SK-N-SH (cell line): ENCODE data around the gene PLB1. TPM values are rescaled to one million over a fixed set of nuclear protein-coding genes. Genes with fewer than 3 reads are reported as not detected.

ENCODE experiments used
- CTCF ChIA-PET: fragments of 300-600, 350-600 bp; formaldehyde crosslinking; extraction: SDS; loops from one replicate; lab custom pipeline; 2021; lab: Yijun Ruan, JAX
- POLR2A ChIA-PET: fragments of 350-600 bp; sonication (Branson Sonifier 250); formaldehyde crosslinking; extraction: SDS; loops from one replicate; lab custom pipeline; 2020; ENCODE audit warnings: antibody characterized with exemption, inconsistent platforms; lab: Yijun Ruan, JAX
- DNase-seq: peaks from one replicate; pipeline ENCODE4 v3.0.0; 2012
- H2AFZ ChIP-seq: fragments of 200-600 bp; sonication (generic); 2 replicates; pipeline ENCODE4 v1.8.1; 2016; ENCODE audit warnings: antibody characterized with exemption, mild to moderate bottlenecking, low read depth
- H3F3A ChIP-seq: fragments of 200-600 bp; sonication (generic); replicated peaks from 2 replicates; pipeline ENCODE3; 2016; ENCODE audit warnings: antibody characterized with exemption, mild to moderate bottlenecking; ENCODE audit not compliant: insufficient read depth
- H3K27ac ChIP-seq, 2 experiments: fragments of 200-500 bp in 1 of 2; fragments of 200-600 bp in 1 of 2; sonication (Bioruptor generic) in 1 of 2; sonication (generic), shearing (Covaris generic) in 1 of 2; 2 replicates each; pipeline versions ENCODE4 v1.5.1 to v1.6.1; 2014 to 2016; ENCODE audit warnings: low read depth in 2 of 2, inconsistent platforms in 1 of 2, low read length in 1 of 2, mild to moderate bottlenecking in 1 of 2, mixed read lengths in 1 of 2
- H3K27me3 ChIP-seq: fragments of 200-600 bp; sonication (generic), shearing (Covaris generic); 2 replicates; pipeline ENCODE4 v1.6.1; 2016; ENCODE audit warnings: mixed run types; ENCODE audit not compliant: insufficient read depth
- H3K36me3 ChIP-seq, 2 experiments: fragments of 200-500 bp in 1 of 2; fragments of 200-600 bp in 1 of 2; sonication (Bioruptor generic) in 1 of 2; sonication (generic) in 1 of 2; replicated peaks in 1 of 2; 2 replicates each; pipeline versions ENCODE3 to v1.5.1; 2014 to 2016; ENCODE audit warnings: low read length in 1 of 2, mild to moderate bottlenecking in 1 of 2; ENCODE audit not compliant: insufficient read depth in 2 of 2, control insufficient read depth in 1 of 2
- H3K4me1 ChIP-seq, 2 experiments: fragments of 200-500 bp in 1 of 2; fragments of 200-600 bp in 1 of 2; sonication (Bioruptor generic) in 1 of 2; sonication (generic), shearing (Covaris generic) in 1 of 2; 2 replicates each; pipeline versions ENCODE4 v1.5.1 to v1.6.1; 2014 to 2016; ENCODE audit warnings: low read depth in 1 of 2, low read length in 1 of 2, mixed run types in 1 of 2; ENCODE audit not compliant: insufficient read depth in 2 of 2, control insufficient read depth in 1 of 2
- H3K4me2 ChIP-seq: fragments of 200-600 bp; sonication (generic), shearing (Covaris generic); 2 replicates; pipeline ENCODE4 v1.6.1; 2017; ENCODE audit warnings: mixed run types
- H3K4me3 ChIP-seq, 2 experiments: fragments of 200-500 bp in 1 of 2; fragments of 200-600 bp in 1 of 2; sonication (Bioruptor generic) in 1 of 2; sonication (generic), shearing (Covaris generic) in 1 of 2; 2 replicates each; pipeline versions ENCODE4 v1.5.1 to v1.8.1; 2014 to 2016; ENCODE audit warnings: low read depth in 2 of 2, inconsistent platforms in 1 of 2, low read length in 1 of 2, mild to moderate bottlenecking in 1 of 2, mixed read lengths in 1 of 2, moderate library complexity in 1 of 2
- H3K79me2 ChIP-seq: fragments of 200-600 bp; sonication (generic); 2 replicates; pipeline ENCODE4 v1.8.1; 2017; ENCODE audit warnings: mild to moderate bottlenecking; ENCODE audit not compliant: insufficient read depth
- H3K9ac ChIP-seq: fragments of 200-600 bp; sonication (generic); 2 replicates; pipeline ENCODE4 v1.6.1; 2017; ENCODE audit warnings: mixed run types
- H3K9me2 ChIP-seq: fragments of 200-600 bp; sonication (generic); 2 replicates; pipeline ENCODE4 v1.6.1; 2017; ENCODE audit warnings: mixed run types
- H3K9me3 ChIP-seq: fragments of 200-600 bp; sonication (generic); 2 replicates; pipeline ENCODE4 v1.6.1; 2017; ENCODE audit warnings: mixed run types, mild to moderate bottlenecking, moderate library complexity
- H4K20me1 ChIP-seq: fragments of 200-600 bp; sonication (generic); 2 replicates; pipeline ENCODE4 v1.6.1; 2017; ENCODE audit warnings: mild to moderate bottlenecking, mixed run types; ENCODE audit not compliant: insufficient read depth
- CTCF ChIP-seq: fragments of 200-600 bp; sonication (generic); IDR thresholded peaks from 2 replicates; pipeline ENCODE4 v1.6.1; 2017; ENCODE audit warnings: antibody characterized with exemption, mild to moderate bottlenecking, moderate library complexity
- ELF1 ChIP-seq: IDR thresholded peaks from 2 replicates; pipeline ENCODE4 v1.4.0; 2012
- EP300 ChIP-seq, 2 experiments: IDR thresholded peaks; 2 replicates each; pipeline versions ENCODE4 v1.4.0 to v1.6.1; 2012; ENCODE audit warnings: borderline replicate concordance in 1 of 2, low read depth in 1 of 2, low read length in 1 of 2
- FOXM1 ChIP-seq: IDR thresholded peaks from 2 replicates; pipeline ENCODE4 v1.4.0; 2012; ENCODE audit warnings: low read depth, mild to moderate bottlenecking
- IRF3 ChIP-seq: fragments of 150-350 bp; IDR thresholded peaks from 2 replicates; pipeline ENCODE4 v1.6.1; 2016; ENCODE audit warnings: mild to moderate bottlenecking, low read depth, low read length
- MAX ChIP-seq: IDR thresholded peaks from 2 replicates; pipeline ENCODE4 v1.4.0; 2012; ENCODE audit warnings: low read depth
- MEF2A ChIP-seq: IDR thresholded peaks from 2 replicates; pipeline ENCODE4 v1.4.0; 2012; ENCODE audit warnings: low read depth, borderline replicate concordance
- NFIC ChIP-seq: IDR thresholded peaks from 2 replicates; pipeline ENCODE4 v1.4.0; 2012; ENCODE audit warnings: borderline replicate concordance
- PBX3 ChIP-seq: IDR thresholded peaks from 2 replicates; pipeline ENCODE4; 2012
- POLR2AphosphoS5 ChIP-seq: IDR thresholded peaks from 2 replicates; pipeline ENCODE4 v1.6.1; 2012; ENCODE audit warnings: low read depth, low read length
- SIN3A ChIP-seq: IDR thresholded peaks from 2 replicates; pipeline ENCODE4 v1.6.1; 2012; ENCODE audit warnings: low read depth, mild to moderate bottlenecking, low read length, moderate library complexity, borderline replicate concordance
- USF1 ChIP-seq: IDR thresholded peaks from 2 replicates; pipeline ENCODE4 v1.4.0; 2012; ENCODE audit warnings: low read depth, borderline replicate concordance
- YY1 ChIP-seq: IDR thresholded peaks from 2 replicates; pipeline ENCODE4 v1.4.0; 2012; ENCODE audit warnings: low read depth, mild to moderate bottlenecking
- ZBTB33 ChIP-seq: IDR thresholded peaks from 2 replicates; pipeline ENCODE4 v1.4.0; 2012; ENCODE audit warnings: low read depth, borderline replicate concordance
- WGBS: methylation state at CpG from one replicate; pipeline ENCODE4 v1.1.6; 2017; ENCODE audit warnings: low lambda C conversion rate; 5-methylcytosine and 5-hydroxymethylcytosine counted together
- polyA plus RNA-seq, 3 experiments: library from polyadenylated mRNA; depleted of rRNA; stranded (reverse); fragments of >200 nt; gene quantifications; 2 replicates each; pipeline ENCODE4 v1.2.3, GENCODE V29; 2012

The PLB1 gene
- polyA plus RNA-seq, 1 of the 3 experiments (the other 2 are of a cell fraction), result 0.10 TPM

GRCh38 chr2:28598484-28598883, 102.6 kb downstream of the PLB1 start:
- CTCF ChIA-PET, result interaction anchor here (1.3 to 7.1 kb wide), 3 partner anchors 31 to 156 kb away, joined by 4 to 50 read pairs (median 5); no protein-coding TSS in a partner anchor
- TF ChIP-seq SIN3A (no peak), NFIC (no peak), MEF2A (no peak), FOXM1 (no peak), CTCF (no peak), ZBTB33 (no peak), EP300 (IDR thresholded peaks at IDR 0.05; ENCODE audit: borderline replicate concordance in 1 of 2, low read depth in 1 of 2, low read length in 1 of 2) (no peak), YY1 (no peak), ELF1 (no peak), POLR2AphosphoS5 (no peak), IRF3 (no peak), USF1 (no peak), MAX (no peak), PBX3 (no peak)
- H3K79me2 ChIP-seq, result no peaks in the 10 kb centered on the region
- H3K27ac ChIP-seq, result no peak overlapping the region
- H4K20me1 ChIP-seq, result no peaks in the 10 kb centered on the region
- H3K4me1 ChIP-seq, result peaks cover 4 to 8% of the 10 kb centered on the region in 2 experiments; a peak in 2 of 4 replicates
- H3K36me3 ChIP-seq, result no peaks in the 10 kb centered on the region
- H3K4me3 ChIP-seq, result no peak overlapping the region
- WGBS, result 89% methylated on average over 7 of the region's 7 CpGs
- H3K9ac ChIP-seq, result no peak overlapping the region
- no peaks in the 10 kb centered on the region for H3K9me2 ChIP-seq
- POLR2A ChIA-PET, result no interaction called here
- H3K4me2 ChIP-seq, result no peak overlapping the region
- no peak for DNase-seq
- no peaks in the 10 kb centered on the region for H3K27me3 ChIP-seq
- no peak overlapping the region for H2AFZ ChIP-seq
- peaks cover 8% of the 10 kb centered on the region for H3F3A ChIP-seq
- H3K9me3 ChIP-seq, result no peaks in the 10 kb centered on the region
